K562 (cell line): ENCODE results near the gene DCAF15. TPM values are rescaled to one million over a fixed set of nuclear protein-coding genes. Genes with fewer than 3 reads are reported as not detected.

Experiments
- ATAC-seq: fragments of 200-7000 bp; cut with Tn5 transposase; 3 replicates; pipeline ENCODE4 v1.9.1; 2020; ENCODE audit warnings: moderate library complexity
- BruUV-seq: library from RNA; stranded (reverse); fragments of 400-500 nt; replicated peaks from 2 replicates; lab custom pipeline; 2021; lab: Mats Ljungman, UMichigan
- CTCF ChIA-PET: fragments of 300-600 bp; formaldehyde crosslinking; extraction: SDS; loops from one replicate; lab custom pipeline; 2021; ENCODE audit warnings: low intra/inter-chr PET ratio; lab: Yijun Ruan, JAX
- POLR2A ChIA-PET: fragments of 300-600, 350-650 bp; sonication (Branson Sonifier 250); formaldehyde crosslinking; extraction: SDS; loops from one replicate; lab custom pipeline; 2021; ENCODE audit warnings: antibody characterized with exemption, inconsistent platforms; lab: Yijun Ruan, JAX
- DNase-seq, 4 experiments: peaks; one replicate each; pipeline versions ENCODE4 v3.0.0 to v3.0.0-alpha.2; 2011 to 2018; ENCODE audit warnings: low spot score in 3 of 4, mixed read lengths in 3 of 4; ENCODE audit errors: extremely low read depth in 1 of 4
- FAIRE-seq: peaks from 2 replicates; lab custom pipeline; 2011; peaks lifted over from hg19 to GRCh38; lab: Jason Lieb, UNC
- H2AFZ ChIP-seq: 2 replicates; pipeline ENCODE4 v1.6.0; 2011; ENCODE audit warnings: low read depth, low read length, control low read depth, inconsistent platforms
- H3K27ac ChIP-seq: fragments of 200-600 bp; 3 replicates; pipeline ENCODE4 v1.8.0; 2011; ENCODE audit warnings: low read depth, mild to moderate bottlenecking, control low read depth, inconsistent platforms, low read length, moderate library complexity, mixed read lengths; ENCODE audit errors: extremely low read depth
- H3K27me3 ChIP-seq, 2 experiments: fragments of 300-600 bp in 1 of 2; 2 replicates in 1 of 2; 3 replicates in 1 of 2; pipeline versions ENCODE4 v1.6.0 to v1.8.0; 2011; ENCODE audit warnings: inconsistent platforms in 2 of 2, low read length in 2 of 2, mild to moderate bottlenecking in 1 of 2, mixed read lengths in 1 of 2, moderate library complexity in 1 of 2; ENCODE audit not compliant: control insufficient read depth in 2 of 2, insufficient read depth in 2 of 2
- H3K36me3 ChIP-seq: fragments of 300-600 bp; 3 replicates; pipeline ENCODE4 v1.8.0; 2011; ENCODE audit warnings: mild to moderate bottlenecking, low read length, inconsistent platforms; ENCODE audit not compliant: control insufficient read depth, insufficient read depth
- H3K4me1 ChIP-seq, 2 experiments: fragments of 200-600 bp in 1 of 2; replicated peaks in 1 of 2; 2 replicates in 1 of 2; 3 replicates in 1 of 2; pipeline versions ENCODE4 v1.5.1 to v1.8.0; 2011; ENCODE audit warnings: inconsistent platforms in 2 of 2, low read length in 2 of 2, mild to moderate bottlenecking in 1 of 2, mixed read lengths in 1 of 2, moderate library complexity in 1 of 2; ENCODE audit not compliant: control insufficient read depth in 2 of 2, insufficient read depth in 2 of 2
- H3K4me2 ChIP-seq: 2 replicates; pipeline ENCODE4 v1.6.1; 2011; ENCODE audit warnings: low read length, control low read depth, inconsistent platforms, mixed read lengths; ENCODE audit not compliant: insufficient read depth
- H3K4me3 ChIP-seq: fragments of 200-600 bp; sonication (generic), shearing (Covaris generic); 2 replicates; pipeline ENCODE4 v1.5.1; 2016; ENCODE audit warnings: control low read depth, inconsistent platforms
- H3K79me2 ChIP-seq: fragments of 200-600 bp; 3 replicates; pipeline ENCODE4 v1.8.0; 2011; ENCODE audit warnings: low read length, inconsistent platforms; ENCODE audit not compliant: control insufficient read depth, insufficient read depth
- H3K9ac ChIP-seq, 2 experiments: 2 replicates each; pipeline versions ENCODE4 v1.6.0 to v1.6.1; 2011; ENCODE audit warnings: low read depth in 2 of 2, low read length in 2 of 2, control low read depth in 1 of 2, inconsistent platforms in 1 of 2, mild to moderate bottlenecking in 1 of 2, mixed read lengths in 1 of 2; ENCODE audit not compliant: insufficient read depth in 1 of 2
- H3K9me1 ChIP-seq: one replicate; pipeline ENCODE4 v1.6.0; 2011; ENCODE audit warnings: inconsistent platforms, mild to moderate bottlenecking, low read length, moderate library complexity; ENCODE audit not compliant: control insufficient read depth, insufficient read depth
- H3K9me3 ChIP-seq: replicated peaks from 2 replicates; pipeline ENCODE4 v1.5.1; 2011; ENCODE audit warnings: low read depth, low read length, inconsistent platforms; ENCODE audit not compliant: control insufficient read depth, insufficient read depth
- H4K20me1 ChIP-seq: replicated peaks from 2 replicates; pipeline ENCODE4 v1.6.1; 2011; ENCODE audit warnings: low read length, inconsistent platforms, mixed read lengths; ENCODE audit not compliant: control insufficient read depth, insufficient read depth
- TCF3 ChIP-seq: sonication (generic); formaldehyde crosslinking; IDR thresholded peaks from 2 replicates; pipeline ENCODE4 v1.4.0; 2020; ENCODE audit warnings: mild to moderate bottlenecking, missing genetic modification reagents
- WGBS: fragments of 100-300 bp; shearing (Covaris generic); methylation state at CpG from one replicate; pipeline ENCODE4 v1.1.6; 2016; ENCODE audit warnings: low coverage, mixed read lengths; ENCODE audit not compliant: insufficient coverage; ENCODE audit errors: missing lambda C conversion rate; 5-methylcytosine and 5-hydroxymethylcytosine counted together
- in situ Hi-C: fragments of 300-500 bp; cut with MboI; formaldehyde crosslinking; loops from 4 replicates; pipeline ENCODE4 v1.15.0; 2018; ENCODE audit warnings: inconsistent platforms, mixed read lengths
- intact Hi-C: fragments of 100-400 bp; cut with micrococcal nuclease; formaldehyde crosslinking; loops from 2 replicates; pipeline ENCODE4 v1.14.2; 2022
- polyA plus RNA-seq, 8 experiments: library from polyadenylated mRNA; depleted of rRNA in 4 of 8; stranded (reverse) in 5 of 8; unstranded in 3 of 8; fragments of >200 nt; fragmentation: Nextera tagmentation in 2 of 8; fragmentation: Illumina TruSeq in 1 of 8; extraction: Ambion mirVana in 2 of 8; extraction: Trizol in 1 of 8; gene quantifications; 2 replicates each; pipeline versions ENCODE4 v1.2.1 to v1.2.3, GENCODE V29; 2011 to 2014; ENCODE audit warnings: inconsistent platforms in 1 of 8, missing spikeins in 1 of 8
- total RNA-seq, 7 experiments: library from RNA; depleted of rRNA in 6 of 7; stranded (reverse); fragments of >200 nt in 6 of 7; fragmentation: Illumina TruSeq in 2 of 7; extraction: Trizol in 2 of 7; gene quantifications; 2 replicates each; pipeline versions ENCODE4 v1.2.1 to v1.2.3, GENCODE V29; 2011 to 2021; ENCODE audit warnings: low replicate concordance in 1 of 7
- TF ChIP-seq, protein P1 (sequence below): fragments of 450-650 bp; IDR thresholded peaks from 2 replicates; pipeline ENCODE4 v1.6.1; 2018; ENCODE audit not compliant: partially characterized antibody

Gene DCAF15
- total and polyA plus RNA-seq, 9 of the 15 experiments (the other 6 are each of a cell fraction or from before 2014, with no cell fraction given): 0.17 to 68.5 (median 27.7) TPM

DNA sequence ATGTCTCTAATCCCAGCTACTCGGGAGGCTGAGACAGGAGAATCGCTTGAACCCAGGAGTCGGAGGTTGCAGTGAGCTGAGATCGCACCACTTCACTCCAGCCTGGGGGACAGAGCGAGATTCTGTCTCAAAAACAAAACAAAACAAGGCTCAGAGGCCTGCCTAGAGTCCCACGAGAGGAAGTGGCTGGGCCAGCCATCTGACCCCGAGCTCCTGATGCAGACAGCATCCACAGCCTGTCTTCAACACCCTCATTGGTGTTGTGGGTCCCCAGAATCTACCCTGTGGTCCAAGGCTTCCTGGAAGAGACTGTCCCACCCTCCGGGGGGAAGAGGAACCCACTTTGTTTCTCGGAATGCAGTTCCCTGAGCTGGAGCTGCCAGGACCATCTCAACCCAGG is 29.2 kb downstream of the DCAF15 start:
- H4K20me1 ChIP-seq: no peaks in the 10 kb centered on the region
- no peak overlapping the region for H3K4me2 ChIP-seq
- no peak for DNase-seq
- ChIA-PET CTCF (no interaction called here), POLR2A (no interaction called here)
- no peaks in the 10 kb centered on the region for H3K9me3 ChIP-seq
- H3K27ac ChIP-seq: no peak overlapping the region
- H3K4me3 ChIP-seq: no peak overlapping the region
- H3K9ac ChIP-seq: peak overlapping the region in 1 of 2 experiments; percentile 68; a peak in 2 of 4 replicates
- TF ChIP-seq, protein P1, sequence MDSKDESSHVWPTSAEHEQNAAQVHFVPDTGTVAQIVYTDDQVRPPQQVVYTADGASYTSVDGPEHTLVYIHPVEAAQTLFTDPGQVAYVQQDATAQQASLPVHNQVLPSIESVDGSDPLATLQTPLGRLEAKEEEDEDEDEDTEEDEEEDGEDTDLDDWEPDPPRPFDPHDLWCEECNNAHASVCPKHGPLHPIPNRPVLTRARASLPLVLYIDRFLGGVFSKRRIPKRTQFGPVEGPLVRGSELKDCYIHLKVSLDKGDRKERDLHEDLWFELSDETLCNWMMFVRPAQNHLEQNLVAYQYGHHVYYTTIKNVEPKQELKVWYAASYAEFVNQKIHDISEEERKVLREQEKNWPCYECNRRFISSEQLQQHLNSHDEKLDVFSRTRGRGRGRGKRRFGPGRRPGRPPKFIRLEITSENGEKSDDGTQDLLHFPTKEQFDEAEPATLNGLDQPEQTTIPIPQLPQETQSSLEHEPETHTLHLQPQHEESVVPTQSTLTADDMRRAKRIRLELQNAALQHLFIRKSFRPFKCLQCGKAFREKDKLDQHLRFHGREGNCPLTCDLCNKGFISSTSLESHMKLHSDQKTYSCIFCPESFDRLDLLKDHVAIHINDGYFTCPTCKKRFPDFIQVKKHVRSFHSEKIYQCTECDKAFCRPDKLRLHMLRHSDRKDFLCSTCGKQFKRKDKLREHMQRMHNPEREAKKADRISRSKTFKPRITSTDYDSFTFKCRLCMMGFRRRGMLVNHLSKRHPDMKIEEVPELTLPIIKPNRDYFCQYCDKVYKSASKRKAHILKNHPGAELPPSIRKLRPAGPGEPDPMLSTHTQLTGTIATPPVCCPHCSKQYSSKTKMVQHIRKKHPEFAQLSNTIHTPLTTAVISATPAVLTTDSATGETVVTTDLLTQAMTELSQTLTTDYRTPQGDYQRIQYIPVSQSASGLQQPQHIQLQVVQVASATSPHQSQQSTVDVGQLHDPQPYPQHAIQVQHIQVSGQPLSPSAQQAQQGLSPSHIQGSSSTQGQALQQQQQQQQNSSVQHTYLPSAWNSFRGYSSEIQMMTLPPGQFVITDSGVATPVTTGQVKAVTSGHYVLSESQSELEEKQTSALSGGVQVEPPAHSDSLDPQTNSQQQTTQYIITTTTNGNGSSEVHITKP: peak; percentile 74
- TF ChIP-seq TCF3: no peak
- intact Hi-C loops: no loop called here
- 87% methylated on average over 9 of the region's 9 CpGs for WGBS
- FAIRE-seq: no peak
- peaks cover 2% of the 10 kb centered on the region for H3K9me1 ChIP-seq
- H2AFZ ChIP-seq: no peak overlapping the region
- no peak for ATAC-seq
- no peaks in the 10 kb centered on the region for H3K27me3 ChIP-seq
- H3K4me1 ChIP-seq: peaks cover 0 to 68% of the 10 kb centered on the region in 2 experiments; a peak in 2 of 5 replicates
- no TSS peak for BruUV-seq
- H3K36me3 ChIP-seq: peaks cover 35% of the 10 kb centered on the region; the same call in 1 of the 3 replicates
- no peaks in the 10 kb centered on the region for H3K79me2 ChIP-seq
- in situ Hi-C loops: no loop called here
